A673 (cell line): ENCODE results near the gene SLC31A1.

Experiments
- CTCF ChIP-seq: fragments of 300-800, 200-600 bp; sonication (generic); conservative IDR thresholded peaks from 2 replicates; pipeline ENCODE4 v1.5.1; 2017; ENCODE audit warnings: low read depth, mild to moderate bottlenecking, antibody characterized with exemption, low read length, moderate library complexity, mixed read lengths
- EZH2 ChIP-seq: fragments of 200-600 bp; sonication (generic); IDR thresholded peaks from 2 replicates; pipeline ENCODE4 v1.6.1; 2017; ENCODE audit warnings: borderline replicate concordance, low read depth, mild to moderate bottlenecking, mixed read lengths, antibody characterized with exemption, low read length; ENCODE audit not compliant: poor library complexity, severe bottlenecking

GRCh38 chr9:113183956-113184488, 37.3 kb upstream of the SLC31A1 start:
- TF ChIP-seq CTCF (no peak), EZH2 (no peak)
